Aortic smooth muscle cell (primary cell): ENCODE data around the gene UTS2. TPM values are rescaled to one million over a fixed set of nuclear protein-coding genes. Genes with fewer than 3 reads are reported as not detected.

Experiments
- total RNA-seq: library from RNA; depleted of rRNA; stranded (reverse); fragments of >200 nt; gene quantifications from 2 replicates; pipeline ENCODE4 v1.2.3, GENCODE V29; 2014

Gene UTS2
- total RNA-seq, result not detected in 2 replicates

GRCh38 chr1:7852804-7853683, at the start of gene UTS2:
Gene UTS2 (minus strand): TSS chr1:7853065. CDS start chr1:7853003, 62 bp downstream.

Other genes with a start within 250 kb of the UTS2 start
- 107 and 132 TPM in 2 replicates for gene VAMP3, start 81.8 kb downstream of the UTS2 start, total RNA-seq
- gene PER3, start 68.8 kb downstream of the UTS2 start, total RNA-seq, result 7.1 and 11.4 TPM in 2 replicates
- 0.06 TPM in 1 of 2 replicates, not detected in the other for gene TNFRSF9, start 87.8 kb upstream of the UTS2 start, total RNA-seq
- gene PARK7, start 108.6 kb upstream of the UTS2 start, total RNA-seq, result 397 and 429 TPM in 2 replicates
- gene ERRFI1, start 173.2 kb upstream of the UTS2 start, total RNA-seq, result 85.6 and 178 TPM in 2 replicates